GM21737 (cell line): Measurements from ENCODE around the gene RFX8.
"Not testable (repeated sequence)": the region's sequence is repeated elsewhere in the genome, so short reads cannot be mapped to it uniquely, and the experiment has no call there.

Experiments used
- ATAC-seq: cut with Tn5 transposase; IDR thresholded peaks from one replicate; pipeline ENCODE4 v1.9.1; 2021; ENCODE audit warnings: mild to moderate bottlenecking, moderate library complexity; ENCODE audit not compliant: unreplicated experiment

Gene RFX8

DNA sequence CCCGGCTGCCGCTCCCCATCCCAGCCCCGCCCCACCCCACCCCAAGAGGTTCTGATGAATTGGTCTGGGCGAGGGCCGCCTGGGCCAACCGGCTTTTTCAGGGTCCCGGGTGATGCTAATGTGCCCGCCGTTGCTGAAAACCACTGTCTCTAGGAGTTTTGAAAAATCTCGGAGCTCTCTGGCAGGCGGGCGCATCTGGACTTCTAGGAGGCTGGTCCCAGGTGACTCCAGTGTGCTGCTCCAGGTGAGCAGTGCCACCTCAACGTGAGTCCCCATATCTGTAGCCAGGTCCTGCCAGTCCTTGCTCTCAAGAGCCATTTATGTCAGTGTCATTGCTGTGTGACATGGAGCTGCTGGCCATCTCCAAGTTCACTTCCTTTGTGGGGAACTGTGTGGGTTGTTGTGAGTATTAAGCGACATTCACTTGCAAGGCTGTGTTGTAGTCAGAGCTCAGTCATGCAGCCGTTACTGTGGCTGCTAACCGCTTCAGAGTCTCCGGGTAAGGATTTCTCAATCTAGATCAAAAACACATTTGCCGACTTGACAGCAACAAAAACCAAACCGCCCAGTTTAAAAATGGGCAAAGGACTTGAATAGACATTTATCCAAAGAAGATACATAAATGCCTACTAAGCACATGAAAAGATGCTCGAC lies at the start of gene RFX8:
TSS of gene RFX8 (minus strand) at position 382 of the 654 bp plus-strand sequence. CDS start 8,264 bp downstream, outside the sequence.
- ATAC-seq, result no peak

DNA sequence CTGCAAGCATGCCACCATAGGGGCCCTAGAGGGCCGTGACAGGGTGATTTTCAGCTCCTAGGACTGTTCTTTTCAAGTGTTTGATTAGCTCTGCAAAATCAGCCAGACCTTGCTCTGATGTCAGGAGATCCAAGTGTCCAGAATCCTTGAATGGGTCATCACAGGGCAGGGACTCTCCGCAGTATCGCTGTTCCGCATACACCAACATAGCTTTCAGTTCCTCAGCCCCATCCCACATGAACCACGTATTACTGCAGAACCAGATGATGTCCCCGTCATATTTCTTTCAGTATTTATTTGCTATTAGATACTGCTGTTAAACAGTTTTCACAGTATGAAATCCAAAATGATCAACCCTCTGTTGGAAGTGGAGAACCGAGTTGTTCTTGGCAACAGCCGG lies 46.6 kb upstream of the RFX8 start:
- ATAC-seq, result no peak

DNA sequence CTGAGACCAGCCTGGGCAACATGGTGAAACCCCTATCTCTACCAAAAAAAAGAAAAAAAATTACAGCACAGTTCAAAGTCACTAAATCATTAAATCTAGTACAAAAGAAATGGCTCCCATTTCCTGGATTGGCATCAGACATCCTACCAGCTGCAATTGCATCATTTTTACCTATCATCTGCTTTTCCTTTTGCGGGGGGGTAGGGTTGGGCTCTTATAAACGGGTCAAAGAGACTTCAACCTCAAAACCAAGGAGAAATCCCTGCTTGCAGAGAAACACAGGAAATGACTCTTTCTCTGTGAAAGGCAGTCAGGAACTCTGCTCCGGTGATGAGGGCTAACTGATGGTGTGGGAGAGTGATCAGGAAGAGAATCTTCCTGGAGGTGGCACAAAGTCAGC lies 45.3 kb upstream of the RFX8 start:
- no peak for ATAC-seq

DNA sequence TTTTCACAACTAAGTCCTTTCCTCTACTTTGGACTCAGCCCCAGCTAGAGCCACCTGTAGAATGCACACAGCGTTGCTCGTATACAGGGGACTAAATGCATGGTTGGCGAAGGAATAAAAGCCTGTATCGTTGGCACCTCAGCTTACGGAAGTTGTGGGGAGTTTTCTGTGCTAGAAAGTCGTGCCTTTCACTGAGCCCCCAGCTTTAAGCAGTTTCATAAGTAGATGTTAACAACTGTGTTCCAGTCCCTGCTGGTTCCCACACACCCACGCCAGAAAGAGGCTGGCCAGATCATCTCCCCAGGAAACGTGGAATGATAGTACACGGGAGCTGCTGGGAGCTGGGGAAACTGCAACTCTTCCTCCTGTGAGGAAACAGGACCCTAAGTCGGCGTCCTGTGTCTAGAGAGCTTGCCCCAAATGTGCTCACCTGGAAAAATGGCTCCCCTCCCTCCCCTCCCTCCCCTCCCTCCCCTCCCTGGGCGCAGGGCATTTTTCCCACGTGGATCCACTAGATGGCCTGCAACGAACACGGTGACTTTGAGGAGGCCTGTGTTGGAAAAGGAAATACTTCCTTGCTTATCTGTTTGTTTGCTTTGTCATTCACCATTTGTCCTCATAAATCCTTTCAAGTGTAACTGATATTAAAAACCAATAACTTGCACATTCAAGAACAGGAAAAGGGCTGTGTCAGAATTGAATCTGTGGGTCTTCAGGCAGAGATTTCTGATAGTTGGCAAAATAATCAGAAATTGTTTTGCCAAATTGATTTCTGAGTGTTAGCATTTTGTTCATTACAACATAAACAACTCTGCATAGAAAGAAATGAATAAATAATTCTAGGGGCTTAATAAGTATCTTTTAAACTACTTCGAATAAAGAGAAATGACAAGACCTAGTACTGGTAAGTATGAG lies 43.9 kb upstream of the RFX8 start:
- ATAC-seq, result no peak

DNA sequence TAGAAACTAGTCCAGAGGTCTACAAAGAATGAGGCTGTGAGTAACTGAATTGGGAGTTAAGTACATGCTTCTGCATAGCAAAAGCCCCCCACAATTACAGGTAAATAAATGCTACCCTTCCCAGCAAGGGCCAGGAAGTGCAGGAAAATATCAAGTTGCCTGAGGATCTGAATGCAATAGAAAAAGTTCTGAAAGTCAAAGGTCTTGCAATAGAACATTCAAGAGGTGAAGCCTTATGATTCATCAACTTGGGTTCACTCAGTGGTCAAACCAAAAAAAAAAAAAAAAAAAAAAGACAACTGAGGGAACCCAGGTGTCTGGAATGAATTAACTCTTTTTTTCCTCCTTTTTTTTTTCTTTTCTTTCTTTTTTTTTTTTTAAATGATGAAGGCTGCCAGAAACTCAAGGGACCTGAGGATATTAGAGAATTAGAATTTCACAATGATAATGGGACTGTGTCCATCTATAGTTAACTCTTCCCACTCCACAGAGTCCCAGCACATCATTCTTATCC lies 42.9 kb upstream of the RFX8 start:
- ATAC-seq, result no peak

DNA sequence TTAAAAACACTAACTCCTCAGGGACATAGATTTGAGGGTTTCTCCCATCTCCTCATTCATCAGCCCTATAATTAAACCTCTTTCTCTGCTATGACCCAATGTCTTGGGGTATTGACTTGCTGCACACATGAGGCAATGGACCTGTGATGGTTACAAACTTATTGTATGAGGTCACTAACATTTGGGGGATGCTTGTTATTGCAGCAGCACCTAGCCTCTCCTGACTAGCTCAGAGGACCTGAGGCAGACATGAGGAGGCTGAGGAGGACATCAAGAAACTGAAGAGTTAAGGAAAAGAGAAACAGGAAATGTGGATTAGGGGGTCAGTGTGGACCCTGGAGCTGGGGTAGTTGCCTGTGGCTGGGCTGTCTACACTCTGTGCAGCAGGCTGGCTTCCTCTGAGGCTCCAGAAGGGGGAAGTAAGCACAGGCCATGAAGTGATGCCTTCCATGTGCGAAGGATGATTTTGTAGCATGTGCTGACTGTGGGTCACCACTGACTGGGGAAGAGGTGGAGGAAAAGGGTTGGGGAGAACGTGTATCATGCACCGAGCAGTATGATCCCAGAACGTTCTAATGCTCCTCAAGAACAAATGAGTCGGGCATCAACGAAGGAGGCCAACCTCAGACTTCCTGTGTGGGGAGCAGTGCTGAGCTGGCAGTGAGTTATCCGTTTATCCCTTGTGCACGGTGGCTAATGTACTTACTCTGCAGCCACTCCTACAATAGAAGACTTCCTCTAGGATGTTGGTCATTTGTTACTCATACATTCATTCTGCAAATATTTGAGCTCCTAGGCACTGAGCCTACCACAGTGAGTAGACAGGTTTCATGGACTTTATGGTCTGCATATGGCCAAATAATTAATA lies 42.1 kb upstream of the RFX8 start:
- no peak for ATAC-seq

DNA sequence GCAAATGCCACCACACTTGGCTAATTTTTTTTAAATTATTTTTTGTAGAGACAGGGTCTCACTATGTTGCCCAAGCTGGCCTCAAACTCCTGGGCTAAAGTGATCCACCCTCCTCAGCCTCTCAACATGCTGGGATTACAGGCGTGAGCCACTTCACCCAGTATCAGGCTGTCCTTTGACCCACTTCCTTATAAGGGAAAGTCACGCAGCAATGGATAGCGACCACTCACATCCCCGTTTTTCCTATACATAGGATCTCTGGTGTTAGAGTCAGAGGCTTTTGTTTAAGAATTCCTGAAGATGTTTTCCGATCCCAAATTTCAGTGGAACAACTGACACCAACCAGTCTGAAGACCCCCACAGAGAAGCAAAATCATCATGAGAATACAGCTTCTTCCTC lies 41.4 kb upstream of the RFX8 start:
- no peak for ATAC-seq

DNA sequence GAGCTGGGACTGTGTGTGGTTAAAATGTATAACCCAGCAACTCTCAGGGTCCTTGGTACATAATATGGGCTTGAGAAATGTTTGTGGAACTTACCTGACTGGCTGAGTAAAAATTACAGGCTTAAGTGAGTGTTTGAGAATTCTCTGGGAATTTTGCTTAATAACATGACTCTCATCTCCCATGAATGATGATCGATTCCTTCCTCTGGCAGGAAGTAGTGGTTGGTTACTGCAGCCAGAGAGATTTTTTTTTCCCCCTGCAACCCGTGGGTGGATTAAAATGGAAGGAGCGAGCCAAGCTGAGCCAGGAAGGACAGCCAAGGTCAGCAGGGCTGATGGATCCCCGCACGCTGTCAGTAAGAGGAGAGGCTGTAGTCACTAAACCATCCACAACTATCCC lies 40.6 kb upstream of the RFX8 start:
- ATAC-seq, result no peak

DNA sequence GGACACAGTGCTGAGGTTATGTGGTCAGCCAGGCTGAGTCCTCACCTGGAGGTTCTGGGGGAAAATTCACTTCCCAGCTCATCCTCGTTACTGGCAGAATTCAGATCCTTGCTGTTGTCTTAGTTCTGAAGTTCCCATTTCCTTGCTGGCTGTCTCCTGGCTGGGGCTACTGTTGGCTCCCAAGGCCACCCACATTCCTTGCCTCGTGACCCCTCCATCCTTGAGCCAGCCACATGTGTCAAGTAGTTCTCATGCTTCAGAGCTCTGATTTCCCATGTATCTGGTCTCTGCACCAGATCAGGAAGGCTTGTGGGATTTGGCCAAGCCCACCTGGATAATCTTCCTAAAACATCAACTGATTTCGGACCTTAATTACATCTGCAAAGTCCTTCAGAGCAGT lies 38.1 kb upstream of the RFX8 start:
- no peak for ATAC-seq

DNA sequence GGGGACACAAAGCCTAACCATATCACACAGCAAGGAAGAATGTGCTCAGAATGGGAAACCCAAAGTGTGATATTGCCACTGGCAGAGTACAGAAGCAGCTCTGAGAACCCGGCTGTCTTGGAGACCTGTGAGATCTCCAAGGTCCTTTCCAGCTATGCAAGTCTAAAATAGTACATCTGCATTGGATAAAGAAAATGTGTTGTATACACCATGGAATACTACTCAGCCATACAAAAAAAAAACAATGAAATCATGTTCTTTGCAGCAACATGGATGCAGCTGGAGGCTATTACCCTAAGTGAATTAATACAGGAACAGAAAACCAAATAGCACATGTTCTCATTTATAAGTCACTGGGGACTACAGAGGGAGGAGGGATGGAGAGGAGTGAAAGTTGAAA lies 36.5 kb upstream of the RFX8 start:
- no peak for ATAC-seq

DNA sequence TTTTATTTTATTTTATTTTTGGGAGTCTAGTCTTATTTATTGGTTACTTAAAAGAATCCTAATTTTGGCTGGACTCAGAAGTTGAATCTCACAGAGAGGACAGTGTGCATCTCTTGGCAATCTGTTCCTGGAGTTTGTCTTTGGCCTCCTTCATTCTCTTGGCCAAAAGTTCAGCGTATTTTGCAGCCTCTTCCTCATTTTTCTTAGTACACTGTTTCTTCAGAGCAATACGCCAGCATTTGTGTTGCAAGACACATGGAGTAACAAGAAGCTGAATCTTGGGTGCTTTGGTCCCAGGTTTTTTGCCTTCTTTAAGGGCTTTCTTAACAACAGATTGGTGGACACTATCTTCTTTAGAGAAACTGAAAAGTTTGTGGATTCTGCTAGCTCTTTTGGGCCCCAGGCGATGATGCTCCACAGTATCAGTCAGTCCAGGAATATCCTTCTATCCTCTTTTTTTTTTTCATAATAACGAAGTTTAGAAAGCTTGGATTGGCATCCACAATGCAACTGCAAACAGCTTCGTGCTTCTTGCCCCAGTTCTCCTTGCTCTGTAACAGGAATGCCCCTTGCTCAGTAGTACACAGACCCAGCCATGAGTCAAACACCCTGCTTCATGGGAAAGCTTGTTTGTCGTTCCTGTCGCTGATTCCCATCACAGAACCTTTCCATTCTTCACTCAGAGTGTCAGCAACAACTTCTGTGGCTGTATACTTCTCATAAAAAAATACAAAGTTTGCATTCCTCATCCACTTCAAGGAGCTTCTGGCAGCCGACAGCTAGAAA lies 34.8 kb upstream of the RFX8 start:
- no peak for ATAC-seq

DNA sequence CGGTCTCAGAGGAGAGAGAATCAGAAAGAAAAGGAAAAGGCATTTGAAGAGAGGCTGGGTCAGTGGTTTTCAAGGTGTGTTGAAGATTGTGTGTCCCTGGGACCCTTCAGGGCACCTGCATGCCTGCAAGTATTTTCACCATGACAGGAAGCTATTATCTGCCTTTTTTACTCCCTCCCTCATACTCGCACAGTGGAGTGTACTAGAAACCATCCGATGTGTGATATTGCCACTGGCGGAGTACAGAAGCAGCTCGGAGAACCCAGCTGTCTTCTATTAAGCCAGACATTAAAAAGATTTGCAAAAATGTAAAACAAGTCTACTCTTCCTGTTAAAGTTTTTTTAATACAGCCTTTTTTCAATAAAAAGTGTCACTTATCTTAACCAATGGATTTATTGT lies 33.7 kb upstream of the RFX8 start:
- ATAC-seq, result no peak

DNA sequence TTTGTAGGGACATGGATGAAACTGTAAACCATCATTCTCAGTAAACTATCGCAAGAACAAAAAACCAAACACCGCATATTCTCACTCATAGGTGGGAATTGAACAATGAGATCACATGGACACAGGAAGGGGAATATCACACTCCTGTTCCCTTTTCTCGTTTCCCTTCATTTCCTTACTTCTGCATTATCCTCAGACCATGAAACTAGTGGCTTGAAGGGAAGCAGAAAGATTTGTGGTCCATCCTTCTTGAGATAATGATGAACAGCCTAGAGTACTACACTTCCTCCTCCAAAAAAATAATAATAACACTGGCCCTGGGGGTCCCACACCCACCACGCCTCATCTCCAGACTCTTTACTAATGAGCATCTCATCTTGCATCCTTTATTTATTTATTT lies 30.4 kb upstream of the RFX8 start:
- ATAC-seq, result not testable (repeated sequence)

DNA sequence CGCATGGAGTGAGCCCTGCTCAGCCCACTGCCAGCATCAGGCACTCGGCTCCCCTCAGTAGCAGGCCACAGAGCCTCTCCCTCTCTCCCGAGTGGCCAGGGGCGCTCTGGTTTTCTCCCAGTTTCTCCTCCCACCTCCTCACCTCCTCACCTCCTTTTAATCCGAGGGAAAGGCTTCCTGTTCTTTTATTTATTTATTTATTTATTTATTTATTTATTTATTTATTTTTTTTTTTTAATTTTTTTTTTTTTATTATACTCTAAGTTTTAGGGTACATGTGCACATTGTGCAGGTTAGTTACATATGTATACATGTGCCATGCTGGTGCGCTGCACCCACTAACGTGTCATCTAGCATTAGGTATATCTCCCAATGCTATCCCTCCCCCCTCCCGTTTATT lies 29.8 kb upstream of the RFX8 start:
- ATAC-seq, result not testable (repeated sequence)

DNA sequence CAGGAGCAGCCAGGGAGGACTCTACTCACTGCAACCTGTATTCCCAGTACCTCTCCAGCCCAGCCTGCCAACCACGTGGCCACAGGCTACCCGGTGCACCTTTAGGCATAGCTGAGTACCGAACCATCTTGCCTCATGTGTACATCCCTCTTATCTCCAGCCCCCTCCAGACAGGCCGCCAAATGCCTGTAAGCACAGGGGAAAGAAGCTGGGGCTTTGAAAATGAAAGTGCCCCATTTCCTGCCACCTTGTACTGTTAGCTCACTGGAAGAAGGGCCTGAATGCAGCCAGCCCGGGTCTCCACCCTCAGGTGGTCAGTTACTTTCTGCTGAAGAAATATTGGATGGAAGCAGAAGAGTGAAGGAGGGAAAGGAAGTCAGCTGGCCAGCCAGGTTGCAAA lies 27.2 kb upstream of the RFX8 start:
- ATAC-seq, result no peak

DNA sequence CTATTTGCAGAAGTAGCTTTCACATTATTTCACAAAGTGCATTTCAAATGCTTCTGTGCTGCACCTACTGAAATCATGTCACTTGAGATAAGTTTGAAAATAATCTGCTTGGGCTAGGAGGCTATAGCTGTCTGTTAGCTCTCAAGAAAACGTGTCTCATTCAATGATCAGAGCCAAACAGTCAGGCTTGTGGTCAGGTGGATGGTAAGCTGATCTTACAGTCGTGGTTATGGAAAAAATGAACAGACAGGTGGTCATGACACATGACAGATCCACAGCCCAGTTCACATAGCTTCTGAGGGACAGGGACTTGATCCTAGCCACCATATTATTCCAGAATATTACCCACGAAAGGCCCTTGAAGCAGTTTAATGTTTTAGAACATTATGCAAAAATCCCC lies 26.5 kb upstream of the RFX8 start:
- no peak for ATAC-seq

DNA sequence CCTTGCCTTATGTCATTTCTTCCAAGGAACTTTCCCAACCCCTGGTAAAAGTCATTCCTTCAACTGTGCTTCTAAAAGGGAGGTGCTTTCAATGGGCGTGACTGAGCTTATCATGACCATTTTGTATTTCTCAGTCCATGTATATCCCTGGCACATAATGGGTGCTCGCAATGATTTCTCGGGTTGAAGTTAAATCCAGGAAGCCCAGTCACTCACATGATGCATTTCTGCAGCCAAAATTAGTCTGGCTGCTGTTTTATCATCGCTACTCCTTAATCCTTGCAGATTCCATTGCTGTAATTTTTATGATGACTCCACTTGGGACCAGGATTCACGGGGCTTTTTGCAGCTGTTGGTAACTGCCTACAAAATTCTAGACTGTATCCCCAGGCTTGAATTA lies 25.9 kb upstream of the RFX8 start:
- no peak for ATAC-seq

DNA sequence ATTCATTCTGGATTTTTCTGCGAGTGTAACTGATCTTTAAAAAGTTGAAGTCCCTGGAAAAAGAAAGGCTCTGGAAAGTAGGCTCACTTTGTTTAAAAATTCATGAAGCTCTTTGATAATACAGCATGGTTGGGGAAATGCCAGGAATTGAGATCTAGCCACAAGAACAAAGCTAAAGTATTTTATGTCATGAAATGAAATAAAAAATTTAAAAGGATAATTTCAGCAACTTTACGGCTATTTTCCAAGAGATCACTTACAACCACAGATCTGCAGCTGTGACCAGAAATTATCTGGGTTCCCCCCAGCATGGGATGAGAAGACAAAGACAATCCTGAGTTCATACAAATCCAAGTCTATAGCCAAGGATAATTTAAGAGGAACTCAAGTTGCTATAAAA lies 25.3 kb upstream of the RFX8 start:
- no peak for ATAC-seq

DNA sequence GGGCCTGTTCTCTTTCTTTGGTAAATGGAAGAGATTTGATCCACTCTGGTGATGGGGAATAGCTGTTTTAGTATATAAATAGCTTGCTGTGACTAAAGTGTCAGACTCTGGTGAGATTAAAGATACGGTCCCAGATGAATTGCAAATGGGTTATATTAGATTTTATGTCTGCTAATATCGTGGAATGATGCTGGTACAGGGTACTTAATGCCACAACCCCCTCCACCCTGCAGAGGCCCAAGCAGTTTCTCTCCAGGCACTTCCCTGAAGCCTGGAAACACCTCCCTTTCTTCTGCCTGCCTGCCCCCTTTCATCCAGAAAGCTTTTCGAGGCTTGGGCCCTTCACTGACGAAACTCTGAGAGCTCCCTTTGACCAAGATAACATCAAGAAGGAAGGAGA lies 21.4 kb upstream of the RFX8 start:
- no peak for ATAC-seq

DNA sequence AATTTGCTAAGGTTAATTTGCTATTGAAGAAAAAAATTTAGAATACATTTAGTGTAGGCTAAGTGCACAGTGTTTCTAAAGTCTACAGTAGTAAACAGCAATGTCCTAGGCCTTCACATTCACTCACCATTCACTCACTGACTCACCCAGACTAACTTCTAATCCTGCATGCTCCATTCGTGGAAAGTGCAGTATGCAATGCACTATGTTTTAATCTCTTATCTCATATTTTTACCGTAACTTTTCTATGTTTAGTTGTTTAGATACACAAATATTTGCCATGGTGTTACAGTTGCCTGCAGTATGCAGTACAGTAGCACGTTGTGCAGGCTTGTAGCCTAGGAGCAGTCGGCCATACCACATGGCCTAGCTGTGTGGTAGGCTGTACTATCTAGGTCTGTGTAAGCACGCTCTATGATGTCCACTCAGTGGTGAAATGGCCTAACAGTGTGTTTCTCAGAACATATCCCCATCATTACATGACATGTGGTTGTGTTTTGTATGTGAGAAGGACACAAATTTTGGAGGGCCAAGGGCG lies 18.1 kb upstream of the RFX8 start:
- no peak for ATAC-seq
